MM.1S (cell line): Measurements from ENCODE around the gene PCDHGA7.
"Not testable (repeated sequence)": the region's sequence is repeated elsewhere in the genome, so short reads cannot be mapped to it uniquely, and the experiment has no call there.

Source experiments
- DNase-seq: peaks from one replicate; pipeline ENCODE4 v3.0.0-alpha.2; 2015
- H2AFZ ChIP-seq: fragments of 300-600 bp; sonication (generic); 2 replicates; pipeline ENCODE4 v1.6.0; 2016; ENCODE audit warnings: antibody characterized with exemption, low read length
- H3F3A ChIP-seq: fragments of 300-600 bp; sonication (generic); 2 replicates; pipeline ENCODE4 v1.6.1; 2016; ENCODE audit warnings: mild to moderate bottlenecking, antibody characterized with exemption, low read length, moderate library complexity, mixed read lengths; ENCODE audit not compliant: insufficient read depth
- H3K27ac ChIP-seq: fragments of 300-600 bp; sonication (generic); 2 replicates; pipeline ENCODE4 v1.5.1; 2016; ENCODE audit warnings: mild to moderate bottlenecking, low read length
- H3K27me3 ChIP-seq: fragments of 300-600 bp; sonication (generic); replicated peaks from 2 replicates; pipeline ENCODE4 v1.6.0; 2016; ENCODE audit warnings: low read length; ENCODE audit not compliant: insufficient read depth
- H3K36me3 ChIP-seq: fragments of 300-600 bp; sonication (generic); replicated peaks from 2 replicates; pipeline ENCODE4 v1.6.1; 2016; ENCODE audit warnings: mild to moderate bottlenecking, low read length, mixed read lengths; ENCODE audit not compliant: insufficient read depth
- H3K4me1 ChIP-seq: fragments of 300-600 bp; sonication (generic); 2 replicates; pipeline ENCODE4 v1.6.1; 2016; ENCODE audit warnings: low read length, mixed read lengths
- H3K4me2 ChIP-seq: fragments of 300-600 bp; sonication (generic); 2 replicates; pipeline ENCODE4 v1.6.0; 2016; ENCODE audit warnings: low read depth, low read length
- H3K4me3 ChIP-seq: fragments of 300-600 bp; sonication (generic); 2 replicates; pipeline ENCODE4 v1.5.1; 2016; ENCODE audit warnings: low read length, mixed read lengths
- H3K79me2 ChIP-seq: fragments of 300-600 bp; sonication (generic); 2 replicates; pipeline ENCODE4 v1.6.1; 2016; ENCODE audit warnings: mixed run types, low read length, mixed read lengths
- H3K9ac ChIP-seq: fragments of 300-600 bp; sonication (generic); 2 replicates; pipeline ENCODE4 v1.6.1; 2016; ENCODE audit warnings: low read length, mixed read lengths
- H3K9me2 ChIP-seq: fragments of 300-600 bp; sonication (generic); replicated peaks from 2 replicates; pipeline ENCODE4 v1.6.1; 2016; ENCODE audit warnings: mild to moderate bottlenecking, low read length, mixed read lengths; ENCODE audit not compliant: insufficient read depth
- H3K9me3 ChIP-seq: fragments of 300-600 bp; sonication (generic); replicated peaks from 2 replicates; pipeline ENCODE4 v1.6.1; 2016; ENCODE audit warnings: mild to moderate bottlenecking, low read length, mixed read lengths; ENCODE audit not compliant: insufficient read depth
- H4K20me1 ChIP-seq: fragments of 300-600 bp; sonication (generic); 2 replicates; pipeline ENCODE4 v1.6.1; 2016; ENCODE audit warnings: mild to moderate bottlenecking, low read length, moderate library complexity, mixed read lengths; ENCODE audit not compliant: insufficient read depth
- CTCF ChIP-seq: fragments of 300-600 bp; sonication (generic); IDR thresholded peaks from 2 replicates; pipeline ENCODE4 v1.5.1; 2016; ENCODE audit warnings: antibody characterized with exemption, low read length, mixed read lengths
- EZH2 ChIP-seq: fragments of 300-600 bp; sonication (generic); optimal IDR thresholded peaks from 2 replicates; pipeline ENCODE3; 2017; ENCODE audit warnings: low read depth, mild to moderate bottlenecking, antibody characterized with exemption, low read length, mixed read lengths
- EZH2phosphoT487 ChIP-seq: fragments of 300-600 bp; sonication (generic); IDR thresholded peaks from 2 replicates; pipeline ENCODE4 v1.6.1; 2018; ENCODE audit warnings: antibody characterized with exemption, low read length

PCDHGA7 gene

GRCh38 chr5:141393267-141393666 lies 10.7 kb downstream of the PCDHGA7 start:
- Histone ChIP-seq H3K36me3 (no peaks in the 10 kb centered on the region), H3K79me2 (no peaks in the 10 kb centered on the region), H3K9me3 (no peaks in the 10 kb centered on the region), H3K4me3 (no peak overlapping the region), H2AFZ (no peak overlapping the region), H3K9ac (no peak overlapping the region), H3K4me1 (no peaks in the 10 kb centered on the region), H3K9me2 (no peaks in the 10 kb centered on the region), H4K20me1 (no peaks in the 10 kb centered on the region), H3F3A (no peaks in the 10 kb centered on the region), H3K27me3 (0 out of 2 replicates have a peak, but pooled peaks cover 5% of the 10 kb centered on the region), H3K4me2 (no peak overlapping the region), H3K27ac (no peak overlapping the region)
- no peak for TF ChIP-seq EZH2phosphoT487
- no peak for TF ChIP-seq EZH2
- TF ChIP-seq CTCF = no peak
- DNase-seq = no peak

GRCh38 chr5:141394401-141395187 lies 12.1 kb downstream of the PCDHGA7 start:
- H3K9ac ChIP-seq, H3K27me3 ChIP-seq, H3K27ac ChIP-seq, H4K20me1 ChIP-seq, H3K4me2 ChIP-seq, H3F3A ChIP-seq, H3K4me3 ChIP-seq, H3K9me2 ChIP-seq, DNase-seq, H3K9me3 ChIP-seq, H3K36me3 ChIP-seq, H3K4me1 ChIP-seq, H3K79me2 ChIP-seq, H2AFZ ChIP-seq: not testable (repeated sequence)

GRCh38 chr5:141397756-141398551 lies 15.4 kb downstream of the PCDHGA7 start, which contains the start of gene PCDHGB5:
Gene PCDHGB5 (plus strand): TSS chr5:141397947. CDS start chr5:141398128, 181 bp downstream.
- H3K4me3 ChIP-seq, H3K9me2 ChIP-seq, H3F3A ChIP-seq, H2AFZ ChIP-seq, H4K20me1 ChIP-seq, H3K79me2 ChIP-seq, H3K36me3 ChIP-seq, H3K27me3 ChIP-seq, H3K4me2 ChIP-seq, H3K27ac ChIP-seq, H3K9me3 ChIP-seq, H3K4me1 ChIP-seq, H3K9ac ChIP-seq: not testable (repeated sequence)
- DNase-seq = peak; percentile 48
- TF ChIP-seq CTCF = peak; percentile 49

GRCh38 chr5:141398608-141399007 lies 16.1 kb downstream of the PCDHGA7 start:
- no peak overlapping the region for H3K4me2 ChIP-seq

More at GRCh38 chr5:141398608-141399007, 16.1 kb downstream of the PCDHGA7 start:
- no peak overlapping the region for H3K4me3 ChIP-seq
- no peaks in the 10 kb centered on the region for H3K79me2 ChIP-seq
- no peaks in the 10 kb centered on the region for H3K36me3 ChIP-seq
- no peaks in the 10 kb centered on the region for H4K20me1 ChIP-seq
- no peak overlapping the region for H3K9ac ChIP-seq
- H3K9me3 ChIP-seq = no peaks in the 10 kb centered on the region
- no peak for TF ChIP-seq EZH2phosphoT487
- H2AFZ ChIP-seq = no peak overlapping the region
- no peak for DNase-seq
- no peaks in the 10 kb centered on the region for H3K4me1 ChIP-seq
- no peaks in the 10 kb centered on the region for H3F3A ChIP-seq
- H3K27me3 ChIP-seq = peaks cover 10% of the 10 kb centered on the region; the same call in 1 of the 2 replicates
- H3K9me2 ChIP-seq = no peaks in the 10 kb centered on the region
- H3K27ac ChIP-seq = no peak overlapping the region
